HEK293 (cell line): ENCODE data around the gene BDP1.

Experiments used
- INSM2 ChIP-seq: fragments of 450-650 bp; formaldehyde crosslinking; IDR thresholded peaks from 2 replicates; pipeline ENCODE4 v1.5.1; 2016; ENCODE audit warnings: missing biosample characterization, missing genetic modification characterization
- ZNF530 ChIP-seq: fragments of 450-650 bp; formaldehyde crosslinking; IDR thresholded peaks from 2 replicates; pipeline ENCODE4 v1.5.1; 2016; ENCODE audit warnings: low read depth, missing biosample characterization, missing genetic modification characterization

GRCh38 chr5:71564895-71565294 lies 109.4 kb downstream of the BDP1 start:
- no peak for TF ChIP-seq ZNF530
- TF ChIP-seq INSM2 (tag by site-specific recombination) = no peak
